Central memory CD8-positive, alpha-beta T cell (primary cell): ENCODE results near the gene ABHD17A.
A peak's percentile ranks its signal among the peaks of the same experiment; 100 is the strongest.
"Not testable (repeated sequence)": the region's sequence is repeated elsewhere in the genome, so short reads cannot be mapped to it uniquely, and the experiment has no call there.

Experiments used
- ATAC-seq: fragments of 150-1000 bp; cut with Tn5 transposase; replicated peaks from 2 replicates; pipeline ENCODE4 v1.10.0; 2022; ENCODE audit warnings: mild to moderate bottlenecking, moderate FRiP score, moderate number of reproducible peaks; ENCODE audit not compliant: poor library complexity, severe bottlenecking; ENCODE audit errors: extremely low read depth
- DNase-seq, 2 donors: peaks; one replicate each; pipeline ENCODE4 v3.0.0; 2021; ENCODE audit warnings: low spot score in 2 of 2
- H3K27ac Mint-ChIP-seq: one replicate; pipeline ENCODE4 v1.8.0; 2022; ENCODE audit warnings: low read depth, mild to moderate bottlenecking, moderate library complexity, mixed read lengths
- H3K27me3 Mint-ChIP-seq: one replicate; pipeline ENCODE4 v1.8.0; 2022; ENCODE audit warnings: mixed read lengths
- H3K36me3 Mint-ChIP-seq: one replicate; pipeline ENCODE4 v1.8.0; 2022; ENCODE audit warnings: mild to moderate bottlenecking, moderate library complexity, mixed read lengths; ENCODE audit not compliant: insufficient read depth
- H3K4me1 Mint-ChIP-seq: one replicate; pipeline ENCODE4 v1.8.0; 2022; ENCODE audit warnings: mixed read lengths
- H3K4me3 Mint-ChIP-seq: one replicate; pipeline ENCODE4 v1.8.0; 2022; ENCODE audit warnings: mild to moderate bottlenecking, moderate library complexity, mixed read lengths
- H3K9me3 Mint-ChIP-seq: one replicate; pipeline ENCODE4 v1.8.0; 2022; ENCODE audit warnings: mixed read lengths

The ABHD17A gene

DNA sequence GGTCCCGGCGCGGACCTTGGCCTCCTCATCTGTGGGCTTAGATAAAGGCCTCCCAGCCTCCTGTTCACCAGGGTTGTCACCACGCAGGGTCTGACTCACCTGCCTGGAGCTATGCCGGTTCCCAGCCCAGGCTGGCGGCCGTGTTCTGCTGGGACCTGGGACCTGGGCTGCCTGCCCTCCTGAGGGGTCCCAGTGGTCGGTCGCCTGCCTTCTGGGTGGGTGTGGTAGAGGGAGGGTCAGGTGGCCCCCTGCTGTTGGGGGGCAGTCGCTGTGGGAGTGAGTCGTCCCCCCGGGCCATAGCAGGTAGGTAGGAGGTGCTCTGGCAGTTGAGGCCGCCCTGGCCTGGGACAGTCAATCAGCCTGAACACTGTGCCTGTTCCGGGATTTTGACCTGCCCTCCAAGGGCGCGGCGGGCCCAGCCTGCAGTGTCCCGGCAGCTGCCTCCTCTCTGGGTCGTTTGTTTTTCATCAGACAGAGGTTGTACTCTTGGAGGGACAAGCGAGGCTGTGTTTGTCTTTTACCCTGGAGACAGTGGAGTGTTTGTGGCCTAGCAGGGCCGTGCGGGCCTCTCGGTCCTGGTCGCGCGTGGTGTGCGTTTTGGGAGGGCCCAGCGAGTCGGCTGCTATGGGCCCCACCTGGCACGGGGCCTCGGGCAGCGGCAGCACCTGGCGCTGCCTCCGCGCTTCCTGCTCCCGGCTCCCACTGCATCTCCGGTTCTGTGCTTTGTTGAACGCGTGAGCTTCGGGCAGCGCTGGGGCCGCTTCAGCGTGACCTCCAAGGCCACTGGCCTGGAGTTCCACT is 22.5 kb upstream of the ABHD17A start:
- peaks cover 13% of the 10 kb centered on the region for H3K36me3 Mint-ChIP-seq
- H3K27me3 Mint-ChIP-seq, result no peaks in the 10 kb centered on the region
- peaks cover 32% of the 10 kb centered on the region for H3K4me1 Mint-ChIP-seq
- no peaks in the 10 kb centered on the region for H3K9me3 Mint-ChIP-seq
- no peak for ATAC-seq
- no peak for DNase-seq
- no peak overlapping the region for H3K4me3 Mint-ChIP-seq
- no peak overlapping the region for H3K27ac Mint-ChIP-seq

DNA sequence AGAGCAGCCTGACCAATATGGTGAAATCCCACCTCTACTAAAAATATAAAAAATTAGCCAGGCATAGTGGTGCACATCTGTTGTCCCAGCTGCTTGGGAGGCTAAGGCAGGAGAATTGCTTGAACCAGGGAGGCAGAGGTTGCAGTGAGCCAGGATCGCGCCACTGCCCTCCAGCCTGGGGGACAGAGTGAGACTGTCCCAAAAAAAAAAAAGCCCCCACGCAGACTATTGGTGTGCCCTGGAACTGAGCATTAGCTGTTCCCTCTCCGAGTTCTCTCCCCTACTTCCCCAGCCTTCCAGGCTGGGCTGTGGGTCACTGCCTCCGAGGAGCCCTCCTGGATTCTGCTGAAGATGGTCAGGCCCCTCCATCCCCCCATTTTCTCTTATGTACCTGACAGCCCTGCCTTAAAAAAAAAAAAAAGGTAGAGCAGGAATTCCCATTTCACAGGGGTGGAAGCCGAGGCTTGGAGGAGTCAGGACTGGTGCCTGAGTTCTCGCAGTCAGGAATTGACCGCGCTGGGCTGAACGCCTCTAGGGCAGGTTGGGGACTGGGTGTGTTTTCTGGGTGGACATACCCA is 21.8 kb upstream of the ABHD17A start:
- H3K27me3 Mint-ChIP-seq, result no peaks in the 10 kb centered on the region
- H3K9me3 Mint-ChIP-seq, result no peaks in the 10 kb centered on the region
- H3K4me1 Mint-ChIP-seq, result peaks cover 32% of the 10 kb centered on the region
- no peak overlapping the region for H3K27ac Mint-ChIP-seq
- no peak overlapping the region for H3K4me3 Mint-ChIP-seq
- ATAC-seq (no peak), DNase-seq (no peak)
- peaks cover 13% of the 10 kb centered on the region for H3K36me3 Mint-ChIP-seq

DNA sequence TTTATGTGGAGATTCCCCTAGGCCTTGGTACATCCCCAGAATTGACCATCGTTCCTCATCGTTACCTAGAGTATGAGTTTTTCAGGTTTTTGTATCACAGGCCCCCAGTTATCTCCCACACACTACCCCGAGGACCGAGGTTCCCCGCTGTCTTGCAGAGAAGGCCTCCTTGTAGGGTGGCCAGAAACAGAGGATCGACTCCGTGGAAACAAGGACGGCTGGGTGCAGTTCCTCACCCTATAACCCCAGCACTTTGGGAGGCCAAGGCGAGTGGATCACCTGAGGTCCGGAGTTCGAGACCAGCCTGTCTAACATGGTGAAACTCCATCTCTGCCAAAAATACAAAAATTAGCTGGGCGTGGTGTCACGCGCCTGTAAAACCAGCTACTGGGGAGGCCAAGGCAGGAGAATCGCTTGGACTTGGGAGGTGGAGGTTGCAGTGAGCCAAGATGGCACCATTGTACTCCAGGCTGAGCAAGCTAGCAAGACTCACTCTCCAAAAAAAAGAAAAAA is 20.6 kb upstream of the ABHD17A start:
- H3K36me3 Mint-ChIP-seq, result peaks cover 14% of the 10 kb centered on the region
- H3K9me3 Mint-ChIP-seq, result no peaks in the 10 kb centered on the region
- H3K4me3 Mint-ChIP-seq, result peak overlapping the region; percentile 86
- peak overlapping the region; percentile 82 for H3K27ac Mint-ChIP-seq
- peaks cover 32% of the 10 kb centered on the region for H3K4me1 Mint-ChIP-seq
- H3K27me3 Mint-ChIP-seq, result no peaks in the 10 kb centered on the region
- no peak for DNase-seq
- no peak for ATAC-seq

GRCh38 chr19:1905110-1905862 is 20.0 kb upstream of the ABHD17A start, which contains the start of the genes ADAT3 and SCAMP4:
Gene ADAT3, plus strand, starts transcription at chr19:1905399. Its CDS starts 6,649 bp downstream, at chr19:1912048.
Gene SCAMP4, plus strand, starts transcription at chr19:1905399. Its CDS starts 9,621 bp downstream, at chr19:1915020.
- DNase-seq, result peak; percentile 90 to 98
- Mint-ChIP-seq H3K27ac (peak within 1 kb of the TSS; percentile 82), H3K36me3 (peaks cover 14% of the 10 kb centered on the region), H3K27me3 (no peaks in the 10 kb centered on the region), H3K9me3 (no peaks in the 10 kb centered on the region), H3K4me3 (peak within 1 kb of the TSS; percentile 86), H3K4me1 (peaks cover 30% of the 10 kb centered on the region)
- ATAC-seq, result peak; percentile 97

DNA sequence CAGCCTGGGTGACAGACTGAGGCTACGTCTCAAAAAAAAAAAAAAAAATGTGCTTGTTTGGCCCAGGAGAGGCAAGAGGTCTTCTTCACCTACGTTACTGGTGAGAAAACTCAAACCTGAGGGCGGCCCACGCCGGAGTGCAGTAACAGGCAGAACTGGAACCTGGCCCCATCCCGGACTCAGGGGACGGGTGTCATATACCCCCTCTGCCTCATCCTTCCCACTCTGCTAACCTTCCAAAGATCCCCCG is 19.5 kb upstream of the ABHD17A start:
- H3K27me3 Mint-ChIP-seq, result no peaks in the 10 kb centered on the region
- H3K4me1 Mint-ChIP-seq, result peaks cover 26% of the 10 kb centered on the region
- H3K9me3 Mint-ChIP-seq, result no peaks in the 10 kb centered on the region
- no peak overlapping the region for H3K27ac Mint-ChIP-seq
- no peak for DNase-seq
- H3K36me3 Mint-ChIP-seq, result peaks cover 14% of the 10 kb centered on the region
- no peak for ATAC-seq
- H3K4me3 Mint-ChIP-seq, result peak overlapping the region; percentile 86

DNA sequence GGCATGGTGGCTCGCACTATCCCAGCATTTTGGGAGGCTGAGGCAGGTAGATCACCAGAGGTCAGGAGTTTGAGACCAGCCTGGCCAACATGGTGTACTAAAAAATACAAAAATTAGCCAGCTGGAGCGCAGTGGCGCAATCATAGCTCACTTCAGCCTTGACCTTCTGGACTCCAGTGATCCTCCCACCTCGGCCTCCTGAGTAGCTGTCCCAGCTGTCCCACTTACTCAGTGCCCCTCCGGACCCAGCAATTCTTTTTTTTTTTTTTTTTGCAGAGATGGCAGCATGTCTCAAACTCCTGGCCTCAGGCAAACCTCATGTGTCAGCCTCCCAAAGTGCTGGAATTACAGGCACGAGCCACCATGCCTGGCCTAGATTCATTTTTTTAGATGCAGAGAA is 17.6 kb upstream of the ABHD17A start:
- H3K4me1 Mint-ChIP-seq, result peaks cover 14% of the 10 kb centered on the region
- H3K27me3 Mint-ChIP-seq, result no peaks in the 10 kb centered on the region
- no peak overlapping the region for H3K27ac Mint-ChIP-seq
- DNase-seq (no peak), ATAC-seq (no peak)
- peaks cover 16% of the 10 kb centered on the region for H3K36me3 Mint-ChIP-seq
- H3K4me3 Mint-ChIP-seq, result no peak overlapping the region
- no peaks in the 10 kb centered on the region for H3K9me3 Mint-ChIP-seq

GRCh38 chr19:1901940-1902404 is 16.7 kb upstream of the ABHD17A start:
- Mint-ChIP-seq H3K9me3 (no peaks in the 10 kb centered on the region), H3K27ac (no peak overlapping the region), H3K4me3 (no peak overlapping the region), H3K36me3 (peaks cover 22% of the 10 kb centered on the region), H3K27me3 (no peaks in the 10 kb centered on the region), H3K4me1 (peaks cover 21% of the 10 kb centered on the region)
- DNase-seq (no peak), ATAC-seq (no peak)

DNA sequence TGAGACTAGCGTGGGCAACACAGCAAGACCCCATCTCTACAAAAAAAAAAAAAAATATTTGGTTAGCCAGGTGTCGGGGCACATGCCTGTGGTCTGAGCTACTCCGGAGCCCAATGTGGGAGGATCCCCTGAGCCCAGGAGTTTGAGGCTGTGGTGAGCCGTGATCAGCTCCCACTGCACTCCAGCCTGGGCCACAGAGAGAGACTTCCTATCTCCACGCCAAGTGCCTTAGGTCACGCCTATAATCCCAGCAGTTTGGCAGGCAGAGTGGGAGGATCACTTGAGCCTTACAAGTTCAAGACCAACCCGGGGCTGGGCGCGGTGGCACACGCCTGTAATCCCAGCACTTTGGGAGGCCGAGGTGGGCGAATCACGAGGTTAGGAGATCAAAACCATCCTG is 11.2 kb upstream of the ABHD17A start:
- peaks cover 18% of the 10 kb centered on the region for H3K36me3 Mint-ChIP-seq
- H3K27me3 Mint-ChIP-seq, result no peaks in the 10 kb centered on the region
- DNase-seq (no peak), ATAC-seq (no peak)
- H3K27ac Mint-ChIP-seq, result peak overlapping the region; percentile 96
- peak overlapping the region; percentile 82 for H3K4me3 Mint-ChIP-seq
- H3K9me3 Mint-ChIP-seq, result no peaks in the 10 kb centered on the region
- H3K4me1 Mint-ChIP-seq, result peaks cover 21% of the 10 kb centered on the region

DNA sequence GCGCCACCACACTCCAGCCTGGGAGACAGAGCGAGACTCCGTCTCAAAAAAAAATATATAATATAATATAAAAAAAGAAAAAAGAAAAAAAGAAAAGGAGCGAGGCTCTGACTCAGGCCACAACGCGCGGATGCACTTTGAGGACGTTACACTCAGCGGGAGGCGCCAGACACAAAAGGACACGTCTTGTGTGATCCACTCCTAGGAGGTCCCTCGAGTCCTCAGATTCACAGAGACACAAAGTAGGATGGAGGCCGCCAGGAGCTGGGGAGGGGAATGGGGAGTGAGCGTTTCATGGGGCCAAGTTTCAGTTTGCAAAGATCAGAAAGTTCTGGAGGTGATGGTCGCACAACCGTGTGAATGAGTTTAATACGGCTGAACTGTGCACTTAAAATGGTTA is 8.5 kb upstream of the ABHD17A start:
- DNase-seq (no peak), ATAC-seq (no peak)
- peaks cover 21% of the 10 kb centered on the region for H3K4me1 Mint-ChIP-seq
- no peaks in the 10 kb centered on the region for H3K9me3 Mint-ChIP-seq
- H3K27ac Mint-ChIP-seq, result peak overlapping the region; percentile 32
- no peak overlapping the region for H3K4me3 Mint-ChIP-seq
- H3K36me3 Mint-ChIP-seq, result peaks cover 16% of the 10 kb centered on the region
- H3K27me3 Mint-ChIP-seq, result no peaks in the 10 kb centered on the region

GRCh38 chr19:1889907-1890306 is 4.6 kb upstream of the ABHD17A start:
- peaks cover 9% of the 10 kb centered on the region for H3K36me3 Mint-ChIP-seq
- ATAC-seq, result no peak
- no peaks in the 10 kb centered on the region for H3K9me3 Mint-ChIP-seq
- no peak for DNase-seq
- H3K27me3 Mint-ChIP-seq, result no peaks in the 10 kb centered on the region
- peaks cover 6% of the 10 kb centered on the region for H3K4me1 Mint-ChIP-seq
- no peak overlapping the region for H3K27ac Mint-ChIP-seq
- no peak overlapping the region for H3K4me3 Mint-ChIP-seq

DNA sequence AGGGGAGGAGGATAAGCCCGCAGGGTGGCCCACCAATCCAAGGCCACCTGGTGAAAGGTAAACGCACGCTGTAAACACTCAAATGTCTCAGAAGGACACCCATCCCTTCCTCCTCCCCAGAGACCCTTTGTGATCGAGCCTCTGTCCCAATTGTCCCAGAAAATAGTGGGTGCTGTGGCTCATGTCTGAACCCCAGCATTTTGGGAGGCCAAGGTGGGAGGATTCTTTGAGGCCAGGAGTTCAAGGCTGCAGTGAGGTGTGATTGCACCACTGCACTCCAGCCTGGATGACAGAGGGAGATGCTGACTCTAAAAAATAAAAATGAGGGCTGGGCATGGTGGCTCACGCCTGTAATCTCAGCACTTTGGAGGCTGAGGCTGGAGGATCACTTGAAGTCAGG is 3.1 kb upstream of the ABHD17A start:
- no peak for ATAC-seq
- peaks cover 13% of the 10 kb centered on the region for H3K4me1 Mint-ChIP-seq
- no peak overlapping the region for H3K4me3 Mint-ChIP-seq
- H3K27me3 Mint-ChIP-seq, result no peaks in the 10 kb centered on the region
- H3K27ac Mint-ChIP-seq, result no peak overlapping the region
- DNase-seq, result no peak
- peaks cover 20% of the 10 kb centered on the region for H3K36me3 Mint-ChIP-seq
- H3K9me3 Mint-ChIP-seq, result no peaks in the 10 kb centered on the region

GRCh38 chr19:1886360-1886759 is 1.1 kb upstream of the ABHD17A start:
- not testable (repeated sequence) for H3K4me3 Mint-ChIP-seq, H3K27ac Mint-ChIP-seq, H3K9me3 Mint-ChIP-seq, H3K27me3 Mint-ChIP-seq, DNase-seq, ATAC-seq
- Mint-ChIP-seq H3K4me1 (peaks cover 29% of the 10 kb centered on the region), H3K36me3 (peaks cover 35% of the 10 kb centered on the region)
